Endothelial cell of umbilical vein (primary cell): ENCODE measurements around the gene CCL7. TPM values are rescaled to one million over a fixed set of nuclear protein-coding genes. Genes with fewer than 3 reads are reported as not detected.

ENCODE experiments used
- BruUV-seq: library from RNA; stranded (reverse); fragments of 400-500 nt; replicated peaks from 2 replicates; lab custom pipeline; 2021; lab: Mats Ljungman, UMichigan
- CTCF ChIA-PET: fragments of 300-600, 350-600 bp; sonication (Branson Sonifier 250); formaldehyde crosslinking; loops from one replicate; lab custom pipeline; 2021; ENCODE audit warnings: antibody characterized with exemption, inconsistent platforms; lab: Charles Lee
- POLR2A ChIA-PET: fragments of 300-600, 350-600 bp; sonication (Branson Sonifier 250); formaldehyde crosslinking; loops from one replicate; lab custom pipeline; 2021; ENCODE audit warnings: antibody characterized with exemption, inconsistent platforms; lab: Charles Lee
- DNase-seq: peaks from one replicate; pipeline ENCODE4 v3.0.0-alpha.2; 2011; ENCODE audit warnings: low read depth, low spot score
- FAIRE-seq: peaks from 2 replicates; lab custom pipeline; 2011; peaks lifted over from hg19 to GRCh38; lab: Jason Lieb, UNC
- H2AFZ ChIP-seq: 2 replicates; pipeline ENCODE4 v1.6.0; 2012; ENCODE audit warnings: low read depth, low read length, control low read depth, inconsistent platforms
- H3K27ac ChIP-seq: 2 replicates; pipeline ENCODE4 v1.5.1; 2011; ENCODE audit warnings: low read depth, mild to moderate bottlenecking, control low read depth, low read length, moderate library complexity; ENCODE audit not compliant: insufficient read depth
- H3K27me3 ChIP-seq, 2 experiments: 2 replicates each; pipeline versions ENCODE4 v1.6.0 to v1.6.1; 2011; ENCODE audit warnings: low read length in 2 of 2, mixed read lengths in 1 of 2; ENCODE audit not compliant: control insufficient read depth in 2 of 2, insufficient read depth in 2 of 2
- H3K36me3 ChIP-seq, 2 experiments: 2 replicates in 1 of 2; 3 replicates in 1 of 2; pipeline ENCODE4 v1.5.1; 2011; ENCODE audit warnings: low read length in 2 of 2, mild to moderate bottlenecking in 1 of 2, moderate library complexity in 1 of 2; ENCODE audit not compliant: control insufficient read depth in 2 of 2, insufficient read depth in 2 of 2; ENCODE audit errors: extremely low read depth in 1 of 2
- H3K4me1 ChIP-seq: 3 replicates; pipeline ENCODE4 v1.5.1; 2011; ENCODE audit warnings: mild to moderate bottlenecking, low read length; ENCODE audit not compliant: control insufficient read depth, insufficient read depth; ENCODE audit errors: extremely low read depth
- H3K4me2 ChIP-seq: 2 replicates; pipeline ENCODE4 v1.6.1; 2011; ENCODE audit warnings: low read length, control low read depth, mixed read lengths; ENCODE audit not compliant: insufficient read depth
- H3K4me3 ChIP-seq, 3 experiments: fragments of 200-600 bp in 1 of 3; sonication (generic), shearing (Covaris generic) in 1 of 3; replicated peaks in 1 of 3; 2 replicates each; pipeline ENCODE4 v1.5.1; 2011 to 2016; ENCODE audit warnings: control low read depth in 3 of 3, low read length in 3 of 3, mild to moderate bottlenecking in 2 of 3, inconsistent platforms in 1 of 3, low read depth in 1 of 3, moderate library complexity in 1 of 3; ENCODE audit not compliant: insufficient read depth in 1 of 3
- H3K79me2 ChIP-seq: 2 replicates; pipeline ENCODE4 v1.6.0; 2012; ENCODE audit warnings: low read length, inconsistent platforms; ENCODE audit not compliant: control insufficient read depth, insufficient read depth
- H3K9ac ChIP-seq: replicated peaks from 2 replicates; pipeline ENCODE3; 2011; ENCODE audit warnings: low read length, control low read depth; ENCODE audit not compliant: insufficient read depth; ENCODE audit errors: extremely low read depth
- H3K9me1 ChIP-seq: replicated peaks from 3 replicates; pipeline ENCODE4 v1.6.0; 2011; ENCODE audit warnings: mild to moderate bottlenecking, low read length; ENCODE audit not compliant: control insufficient read depth, insufficient read depth; ENCODE audit errors: extremely low read depth
- H3K9me3 ChIP-seq: replicated peaks from 2 replicates; pipeline ENCODE4 v1.5.1; 2012; ENCODE audit warnings: low read length, inconsistent platforms; ENCODE audit not compliant: control insufficient read depth, insufficient read depth
- H4K20me1 ChIP-seq: replicated peaks from 2 replicates; pipeline ENCODE3; 2011; ENCODE audit warnings: mild to moderate bottlenecking, low read length; ENCODE audit not compliant: control insufficient read depth, insufficient read depth; ENCODE audit errors: extremely low read depth
- CTCF ChIP-seq, 2 donors: IDR thresholded peaks; 1 replicate in 1 of 2; 2 replicates in 1 of 2; pipeline ENCODE4 v1.5.1; 2011; ENCODE audit warnings: low read length in 2 of 2, mild to moderate bottlenecking in 2 of 2, moderate library complexity in 2 of 2, control low read depth in 1 of 2, inconsistent platforms in 1 of 2, low read depth in 1 of 2; ENCODE audit not compliant: insufficient read depth in 1 of 2; ENCODE audit errors: extremely low read depth in 1 of 2
- EZH2 ChIP-seq: IDR thresholded peaks from 2 replicates; pipeline ENCODE4 v1.6.1; 2012; ENCODE audit warnings: borderline replicate concordance, low read depth, mild to moderate bottlenecking, moderate library complexity, low read length, inconsistent platforms; ENCODE audit not compliant: severe bottlenecking
- FOS ChIP-seq: IDR thresholded peaks from 2 replicates; pipeline ENCODE4 v1.6.1; 2011; ENCODE audit warnings: mild to moderate bottlenecking, low read length, moderate library complexity, borderline replicate concordance; ENCODE audit not compliant: insufficient read depth
- GATA2 ChIP-seq: IDR thresholded peaks from 2 replicates; pipeline ENCODE4 v1.7.0; 2011; ENCODE audit warnings: low read depth, mild to moderate bottlenecking, moderate library complexity, mixed read lengths, low read length; ENCODE audit not compliant: insufficient read length, insufficient read depth
- JUN ChIP-seq: IDR thresholded peaks from 2 replicates; pipeline ENCODE4 v1.6.1; 2011; ENCODE audit warnings: borderline replicate concordance, low read depth; ENCODE audit not compliant: insufficient read length, insufficient read depth
- MAX ChIP-seq: IDR thresholded peaks from 2 replicates; pipeline ENCODE4 v1.6.1; 2011; ENCODE audit not compliant: insufficient read depth, insufficient read length
- MYC ChIP-seq: IDR thresholded peaks from one replicate; pipeline ENCODE4 v1.6.1; 2011; ENCODE audit warnings: mild to moderate bottlenecking, low read depth, low read length
- POLR2A ChIP-seq: IDR thresholded peaks from 2 replicates; pipeline ENCODE4 v1.6.1; 2012; ENCODE audit warnings: low read depth, mild to moderate bottlenecking, control low read depth, low read length
- POLR2AphosphoS5 ChIP-seq: IDR thresholded peaks from 2 replicates; pipeline ENCODE4 v1.6.1; 2012; ENCODE audit warnings: low read depth, mild to moderate bottlenecking, control low read depth, low read length, moderate library complexity; ENCODE audit not compliant: insufficient read depth
- dilution Hi-C: fragments of 300-500 bp; cut with MboI; formaldehyde crosslinking; loops from one replicate; pipeline ENCODE4 v1.15.0; 2019; ENCODE audit warnings: low sequenced_read_pairs; ENCODE audit not compliant: extremely low pct_ligation_motif_present
- intact Hi-C: fragments of 100-400 bp; cut with micrococcal nuclease; formaldehyde crosslinking; loops from one replicate; pipeline ENCODE4 v1.10.0; 2022
- polyA plus RNA-seq, 4 experiments: library from polyadenylated mRNA; depleted of rRNA in 3 of 4; stranded (reverse) in 3 of 4; unstranded in 1 of 4; fragments of >200 nt; gene quantifications; 2 replicates each; pipeline versions ENCODE4 v1.2.1 to v1.2.3, GENCODE V29; 2011 to 2012; ENCODE audit warnings: missing spikeins in 1 of 4
- total RNA-seq: library from RNA; stranded (reverse); gene quantifications from 2 replicates; pipeline ENCODE4 v1.2.3, GENCODE V29; 2021

The CCL7 gene
- total and polyA plus RNA-seq, 2 donors (not counting 3 experiments of a cell fraction or from before 2014, with no cell fraction given) = 0.25 TPM; not detected in 1

- DNase-seq = no peak
- H3K36me3 ChIP-seq = peaks cover 0 to 4% of the 10 kb centered on the region in 2 experiments
- POLR2A ChIA-PET = interaction anchor here (1.2 to 1.8 kb wide), 3 partner anchors 9 to 16 kb away, joined by 6 to 14 read pairs (median 9); no protein-coding TSS in a partner anchor
- no peaks in the 10 kb centered on the region for H3K27me3 ChIP-seq
- H3K4me1 ChIP-seq = peaks cover 89% of the 10 kb centered on the region
- no peak for TF ChIP-seq CTCF (IDR thresholded peaks at IDR 0.05; ENCODE audit: extremely low read depth in 1 of 2, insufficient read depth in 1 of 2, low read depth in 1 of 2, low read length in 2 of 2)
- no peak for TF ChIP-seq POLR2A
- no peak for TF ChIP-seq EZH2
- TF ChIP-seq MYC = no peak
- no peak for TF ChIP-seq POLR2AphosphoS5
- TF ChIP-seq FOS = no peak
- no peak for TF ChIP-seq MAX
- TF ChIP-seq JUN = no peak
- no peak for TF ChIP-seq GATA2
- CTCF ChIA-PET = interaction anchor here (0.7 to 2.3 kb wide), 10 partner anchors 9 to 110 kb away, joined by 3 to 27 read pairs (median 6); partner anchors contain the start of gene CCL1
- H3K4me2 ChIP-seq = peak overlapping the region; percentile 55
- no peaks in the 10 kb centered on the region for H3K9me3 ChIP-seq
- TSS peak; percentile 10 for BruUV-seq
- peak overlapping the region; percentile 83 for H3K9ac ChIP-seq
- H3K27ac ChIP-seq = peak overlapping the region; percentile 96
- H3K9me1 ChIP-seq = no peaks in the 10 kb centered on the region
- H2AFZ ChIP-seq = no peak overlapping the region
- FAIRE-seq = peak; percentile 21
- H3K4me3 ChIP-seq = no peak overlapping the region
- dilution Hi-C loops (no loop called here), intact Hi-C loops (loop anchor here (1.0 to 10.0 kb wide), 4 partner anchors 14 to 1180 kb away; partner anchors contain the start of genes SLFN11, SLFN12 and SLFN5)
- no peaks in the 10 kb centered on the region for H4K20me1 ChIP-seq
- no peaks in the 10 kb centered on the region for H3K79me2 ChIP-seq
These were observed 18.0 kb upstream of the CCL7 start for GRCh38 chr17:34252095-34252443.
